BE2C (cell line): ENCODE data around the gene CLIC3.

Experiments used
- DNase-seq: peaks from one replicate; pipeline ENCODE4 v3.0.0-alpha.2; 2020
- H3K27me3 ChIP-seq: fragments of 250-450 bp; sonication (Bioruptor Pico); 2 replicates; pipeline ENCODE4 v1.5.1; 2020; ENCODE audit warnings: mild to moderate bottlenecking
- H3K36me3 ChIP-seq: fragments of 250-450 bp; sonication (Bioruptor Pico); 2 replicates; pipeline ENCODE4 v1.5.1; 2020; ENCODE audit warnings: mild to moderate bottlenecking
- H3K4me1 ChIP-seq: fragments of 250-450 bp; sonication (Bioruptor Pico); 2 replicates; pipeline ENCODE4 v1.5.1; 2020
- H3K4me3 ChIP-seq: 2 replicates; pipeline ENCODE4 v1.5.1; 2011; ENCODE audit warnings: low read depth, low read length
- H3K9me3 ChIP-seq: fragments of 250-450 bp; sonication (Bioruptor Pico); 2 replicates; pipeline ENCODE4 v1.5.1; 2020
- TF ChIP-seq, protein P1 (sequence below): IDR thresholded peaks from 2 replicates; pipeline ENCODE4 v1.5.1; 2012; ENCODE audit warnings: mild to moderate bottlenecking, low read depth, low read length

CLIC3 gene

DNA sequence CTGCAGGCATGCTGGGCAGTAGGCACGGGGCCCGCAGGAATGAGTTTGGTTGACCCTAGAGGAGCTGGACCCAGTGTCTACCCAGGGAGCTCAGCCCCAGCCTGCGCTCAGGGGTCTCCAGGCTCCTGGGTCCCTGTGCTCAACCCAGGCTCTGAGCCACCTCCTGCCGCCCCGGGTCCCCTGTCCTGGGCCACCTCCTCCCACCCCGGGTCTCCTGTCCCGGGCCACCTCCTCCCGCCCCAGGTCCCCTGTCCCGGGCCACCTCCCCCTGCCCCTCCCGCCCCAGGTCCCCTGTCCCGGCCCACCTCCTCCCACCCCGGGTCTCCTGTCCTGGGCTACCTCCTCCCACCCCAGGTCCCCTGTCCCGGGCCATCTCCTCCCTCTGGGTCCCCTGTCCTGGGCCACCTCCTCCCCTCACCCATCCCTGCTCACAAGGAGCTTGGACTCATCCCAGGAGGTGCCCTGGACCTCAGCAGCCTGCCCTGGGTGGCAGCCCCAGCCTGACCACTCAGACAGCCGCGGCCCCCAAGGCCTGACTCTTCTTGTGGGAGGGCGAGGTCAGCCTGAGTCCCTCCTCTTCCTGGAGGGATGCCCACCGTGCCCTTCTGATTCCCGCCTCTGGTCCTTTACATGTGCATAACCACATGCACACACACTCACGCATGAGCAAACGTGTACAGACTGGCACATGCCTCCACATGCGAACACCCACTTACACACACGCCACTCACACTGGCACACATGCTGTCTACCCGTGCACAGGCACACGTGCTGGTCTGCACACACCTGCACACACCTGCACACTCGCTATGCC, 41.9 kb downstream of the CLIC3 start:
- Histone ChIP-seq H3K4me3 (no peak overlapping the region), H3K36me3 (no peaks in the 10 kb centered on the region), H3K27me3 (no peaks in the 10 kb centered on the region), H3K9me3 (no peaks in the 10 kb centered on the region), H3K4me1 (peaks cover 10% of the 10 kb centered on the region)
- DNase-seq = no peak
- TF ChIP-seq, protein P1, sequence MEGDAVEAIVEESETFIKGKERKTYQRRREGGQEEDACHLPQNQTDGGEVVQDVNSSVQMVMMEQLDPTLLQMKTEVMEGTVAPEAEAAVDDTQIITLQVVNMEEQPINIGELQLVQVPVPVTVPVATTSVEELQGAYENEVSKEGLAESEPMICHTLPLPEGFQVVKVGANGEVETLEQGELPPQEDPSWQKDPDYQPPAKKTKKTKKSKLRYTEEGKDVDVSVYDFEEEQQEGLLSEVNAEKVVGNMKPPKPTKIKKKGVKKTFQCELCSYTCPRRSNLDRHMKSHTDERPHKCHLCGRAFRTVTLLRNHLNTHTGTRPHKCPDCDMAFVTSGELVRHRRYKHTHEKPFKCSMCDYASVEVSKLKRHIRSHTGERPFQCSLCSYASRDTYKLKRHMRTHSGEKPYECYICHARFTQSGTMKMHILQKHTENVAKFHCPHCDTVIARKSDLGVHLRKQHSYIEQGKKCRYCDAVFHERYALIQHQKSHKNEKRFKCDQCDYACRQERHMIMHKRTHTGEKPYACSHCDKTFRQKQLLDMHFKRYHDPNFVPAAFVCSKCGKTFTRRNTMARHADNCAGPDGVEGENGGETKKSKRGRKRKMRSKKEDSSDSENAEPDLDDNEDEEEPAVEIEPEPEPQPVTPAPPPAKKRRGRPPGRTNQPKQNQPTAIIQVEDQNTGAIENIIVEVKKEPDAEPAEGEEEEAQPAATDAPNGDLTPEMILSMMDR = no peak

DNA sequence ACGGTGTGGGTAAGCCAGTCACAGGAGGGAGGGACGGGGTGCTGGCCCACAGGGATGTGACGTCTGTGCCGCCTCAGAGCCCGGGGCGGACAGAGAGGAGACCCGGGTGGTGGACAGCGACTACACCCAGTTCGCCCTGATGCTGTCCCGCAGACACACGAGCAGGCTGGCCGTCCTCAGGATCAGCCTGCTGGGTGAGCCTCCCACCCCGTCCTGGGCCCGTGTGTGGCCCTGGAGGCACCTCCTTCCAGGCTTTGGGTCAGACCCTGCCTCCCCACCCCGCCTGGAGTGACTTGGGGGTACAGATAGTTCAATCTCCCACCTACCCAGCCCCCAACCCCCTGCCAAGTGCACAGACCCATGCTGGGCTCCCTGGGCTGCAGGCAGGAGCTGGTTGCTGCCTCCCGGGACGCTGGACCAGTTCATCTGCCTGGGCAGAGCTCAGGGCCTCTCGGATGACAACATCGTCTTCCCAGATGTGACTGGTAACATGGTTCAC, 42.5 kb downstream of the CLIC3 start:
- Histone ChIP-seq H3K9me3 (no peaks in the 10 kb centered on the region), H3K36me3 (no peaks in the 10 kb centered on the region), H3K4me1 (peaks cover 10% of the 10 kb centered on the region), H3K27me3 (no peaks in the 10 kb centered on the region), H3K4me3 (no peak overlapping the region)
- DNase-seq = no peak
- TF ChIP-seq, protein P1 = no peak

DNA sequence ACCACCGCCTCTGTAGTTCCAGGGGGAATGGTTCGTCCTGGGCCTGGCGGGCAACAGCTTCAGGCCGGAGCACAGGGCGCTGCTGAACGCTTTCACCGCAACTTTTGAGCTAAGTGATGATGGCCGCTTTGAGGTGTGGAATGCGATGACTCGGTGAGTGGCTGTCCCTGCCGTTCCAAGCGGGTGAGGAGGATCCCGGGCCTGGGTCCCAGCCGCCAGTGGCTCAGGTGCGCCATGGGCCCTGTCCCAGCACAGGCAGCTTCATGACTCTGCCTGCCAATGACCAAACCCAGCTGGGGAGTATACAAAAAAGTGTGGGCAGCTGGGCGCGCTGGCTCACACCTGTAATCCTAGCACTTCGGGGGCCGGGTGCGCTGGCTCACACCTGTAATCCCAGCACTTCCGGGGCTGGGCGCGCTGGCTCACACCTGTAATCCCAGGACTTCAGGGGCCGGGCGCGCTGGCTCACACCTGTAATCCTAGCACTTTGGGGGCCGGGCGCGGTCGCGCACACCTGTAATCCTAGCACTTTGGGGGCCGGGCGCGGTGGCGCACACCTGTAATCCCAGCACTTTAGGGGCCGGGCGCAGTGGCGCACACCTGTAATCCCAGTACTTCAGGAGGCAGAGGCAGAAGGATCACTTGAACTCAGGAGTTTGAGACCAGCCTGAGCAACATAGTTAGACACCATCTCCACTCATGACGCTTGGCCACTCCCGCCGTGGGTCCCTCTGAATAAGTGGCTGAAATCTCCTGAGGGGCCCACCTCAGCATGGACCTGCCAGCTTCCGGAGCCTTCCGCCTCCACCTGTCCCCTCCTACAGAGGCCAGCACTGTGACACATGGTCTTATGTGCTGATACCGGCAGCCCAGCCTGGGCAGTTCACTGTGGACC, 43.2 kb downstream of the CLIC3 start:
- TF ChIP-seq, protein P1 = no peak
- H3K4me1 ChIP-seq = peaks cover 10% of the 10 kb centered on the region
- no peaks in the 10 kb centered on the region for H3K9me3 ChIP-seq
- DNase-seq = no peak
- H3K4me3 ChIP-seq = no peak overlapping the region
- H3K36me3 ChIP-seq = no peaks in the 10 kb centered on the region
- no peaks in the 10 kb centered on the region for H3K27me3 ChIP-seq

DNA sequence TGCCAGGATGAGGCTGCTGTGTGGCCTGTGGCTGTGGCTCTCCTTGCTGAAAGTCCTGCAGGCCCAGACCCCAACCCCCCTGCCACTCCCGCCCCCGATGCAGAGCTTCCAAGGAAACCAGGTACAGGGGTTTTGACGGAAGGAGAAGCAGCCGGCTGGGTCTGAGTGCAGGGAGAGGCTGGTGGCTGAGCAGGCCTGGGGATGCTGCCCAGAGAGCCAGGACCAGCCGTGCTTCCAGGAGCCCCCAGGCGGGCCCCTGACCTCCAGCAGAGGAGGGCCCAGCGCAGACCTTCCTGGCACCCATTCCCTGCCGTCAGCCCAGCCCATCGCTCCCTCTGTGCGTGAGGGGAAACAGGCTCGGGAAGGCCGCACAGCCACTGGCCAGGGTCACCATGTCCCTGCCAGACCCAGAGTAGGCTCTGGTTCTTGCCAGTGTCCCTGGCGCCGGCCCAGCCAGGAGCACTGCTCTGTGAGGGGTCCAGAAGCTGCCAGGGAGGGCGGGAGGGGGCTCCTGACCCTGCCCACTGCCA, 44.0 kb downstream of the CLIC3 start:
- H3K36me3 ChIP-seq = no peaks in the 10 kb centered on the region
- peaks cover 10% of the 10 kb centered on the region for H3K4me1 ChIP-seq
- no peaks in the 10 kb centered on the region for H3K9me3 ChIP-seq
- no peak for DNase-seq
- no peaks in the 10 kb centered on the region for H3K27me3 ChIP-seq
- TF ChIP-seq, protein P1 = no peak
- H3K4me3 ChIP-seq = no peak overlapping the region

DNA sequence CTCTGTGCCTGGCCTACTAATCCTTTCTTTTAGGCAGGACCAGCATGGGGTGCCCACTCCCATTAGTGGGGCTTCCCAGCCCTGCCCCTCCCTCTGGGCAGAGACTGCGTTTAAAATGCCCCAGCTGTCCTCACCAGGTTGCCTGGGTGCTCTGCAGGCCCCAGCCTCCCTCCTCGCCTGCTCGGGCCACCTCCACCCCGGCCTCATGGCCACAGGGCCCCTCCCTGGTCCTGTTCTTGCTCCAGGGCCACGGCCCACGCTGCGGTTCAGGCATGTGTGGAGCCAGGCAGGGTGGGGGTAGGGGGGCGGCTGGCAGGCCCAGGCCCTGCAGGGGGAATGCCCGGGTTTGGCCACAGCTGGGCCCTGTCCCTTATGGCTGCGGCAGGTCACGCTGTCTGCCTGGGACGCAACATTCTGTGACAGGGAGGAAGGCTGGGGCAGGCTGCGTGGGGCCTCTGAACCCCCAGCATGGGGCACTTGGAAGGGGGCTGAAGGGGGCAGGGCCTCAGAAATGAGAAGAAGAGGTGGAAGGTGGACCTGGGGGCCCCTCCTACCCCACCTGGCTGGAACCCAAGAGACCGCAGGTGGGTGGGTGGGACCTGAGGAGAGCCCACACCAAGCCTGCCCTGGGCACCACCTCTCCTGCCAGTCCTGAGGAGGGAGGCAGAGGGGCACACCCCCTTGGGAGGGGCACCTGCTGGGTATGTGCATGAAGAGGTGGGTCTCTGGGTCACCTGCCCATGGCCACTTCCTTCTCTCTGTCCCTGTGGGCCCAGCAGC, 44.6 kb downstream of the CLIC3 start, which contains the start of gene LCN12:
Gene LCN12 (plus strand): TSS at position 733 of the 780 bp plus-strand sequence. CDS start 55 bp downstream, outside the sequence.
- DNase-seq = no peak
- H3K27me3 ChIP-seq = no peaks in the 10 kb centered on the region
- H3K9me3 ChIP-seq = no peaks in the 10 kb centered on the region
- H3K36me3 ChIP-seq = no peaks in the 10 kb centered on the region
- peaks cover 10% of the 10 kb centered on the region for H3K4me1 ChIP-seq
- H3K4me3 ChIP-seq = no peak within 1 kb of the TSS
- TF ChIP-seq, protein P1 = no peak
